GM19099 (cell line): ENCODE data around the gene DYNC2LI1.

ENCODE experiments used
- POLR2A ChIP-seq: IDR thresholded peaks from 3 replicates; pipeline ENCODE4 v1.6.1; 2011; ENCODE audit warnings: low read depth; ENCODE audit not compliant: insufficient read length; ENCODE audit errors: extremely low read depth

The DYNC2LI1 gene

GRCh38 chr2:43751476-43751990, 22.3 kb upstream of the DYNC2LI1 start:
- no peak for TF ChIP-seq POLR2A

GRCh38 chr2:43752302-43752701, 21.5 kb upstream of the DYNC2LI1 start:
- no peak for TF ChIP-seq POLR2A

GRCh38 chr2:43754180-43754579, 19.7 kb upstream of the DYNC2LI1 start:
- no peak for TF ChIP-seq POLR2A

- no peak for TF ChIP-seq POLR2A
These were observed 15.1 kb upstream of the DYNC2LI1 start for GRCh38 chr2:43758739-43759138.

- no peak for TF ChIP-seq POLR2A
These were observed 14.6 kb upstream of the DYNC2LI1 start for GRCh38 chr2:43759195-43759594.

- TF ChIP-seq POLR2A: no peak
These were observed 11.6 kb upstream of the DYNC2LI1 start for GRCh38 chr2:43762286-43762685.

GRCh38 chr2:43763091-43763490, 10.7 kb upstream of the DYNC2LI1 start:
- no peak for TF ChIP-seq POLR2A

GRCh38 chr2:43764086-43764705, 9.6 kb upstream of the DYNC2LI1 start:
- TF ChIP-seq POLR2A: no peak

- TF ChIP-seq POLR2A: no peak
These were observed 7.8 kb upstream of the DYNC2LI1 start for GRCh38 chr2:43766006-43766405.

- no peak for TF ChIP-seq POLR2A
These were observed 778 bp downstream of the DYNC2LI1 start for GRCh38 chr2:43774617-43775016.

- TF ChIP-seq POLR2A: no peak
These were observed 2.5 kb downstream of the DYNC2LI1 start for GRCh38 chr2:43776324-43776723.

- TF ChIP-seq POLR2A: no peak
These were observed 3.6 kb downstream of the DYNC2LI1 start for GRCh38 chr2:43777306-43777926.

- no peak for TF ChIP-seq POLR2A
These were observed 4.4 kb downstream of the DYNC2LI1 start for GRCh38 chr2:43778233-43778632.

- TF ChIP-seq POLR2A: no peak
These were observed 14.1 kb downstream of the DYNC2LI1 start for GRCh38 chr2:43787895-43788294.

- TF ChIP-seq POLR2A: no peak
These were observed 14.8 kb downstream of the DYNC2LI1 start for GRCh38 chr2:43788646-43789045.

- no peak for TF ChIP-seq POLR2A
These were observed 16.3 kb downstream of the DYNC2LI1 start for GRCh38 chr2:43790147-43790546.

GRCh38 chr2:43791035-43791765, 17.4 kb downstream of the DYNC2LI1 start:
- no peak for TF ChIP-seq POLR2A

GRCh38 chr2:43792653-43793052, 18.8 kb downstream of the DYNC2LI1 start:
- TF ChIP-seq POLR2A: no peak
